Keratinocyte (primary cell): ENCODE results near the gene SCAPER. TPM values are rescaled to one million over a fixed set of nuclear protein-coding genes. Genes with fewer than 3 reads are reported as not detected.

Experiments
- DNase-seq: peaks from one replicate; pipeline ENCODE4 v3.0.0-alpha.2; 2011; ENCODE audit warnings: low read depth, missing footprints, low spot score
- FAIRE-seq: peaks from 2 replicates; lab custom pipeline; 2011; peaks lifted over from hg19 to GRCh38; lab: Jason Lieb, UNC
- H2AFZ ChIP-seq: 2 replicates; pipeline ENCODE4 v1.6.0; 2012; ENCODE audit warnings: low read length, control low read depth, inconsistent platforms; ENCODE audit not compliant: control insufficient read depth
- H3K27ac ChIP-seq: 2 replicates; pipeline ENCODE4 v1.5.1; 2011; ENCODE audit warnings: low read length; ENCODE audit not compliant: control insufficient read depth, insufficient read depth
- H3K27me3 ChIP-seq: 3 replicates; pipeline ENCODE4 v1.6.0; 2011; ENCODE audit warnings: low read length; ENCODE audit not compliant: control insufficient read depth, insufficient read depth; ENCODE audit errors: extremely low read depth
- H3K36me3 ChIP-seq, 2 experiments: 2 replicates in 1 of 2; 3 replicates in 1 of 2; pipeline ENCODE4 v1.5.1; 2011; ENCODE audit warnings: low read length in 2 of 2, mild to moderate bottlenecking in 1 of 2; ENCODE audit not compliant: control insufficient read depth in 2 of 2, insufficient read depth in 2 of 2; ENCODE audit errors: extremely low read depth in 1 of 2
- H3K4me1 ChIP-seq: 3 replicates; pipeline ENCODE4 v1.5.1; 2011; ENCODE audit warnings: low read length; ENCODE audit not compliant: control insufficient read depth, insufficient read depth; ENCODE audit errors: extremely low read depth
- H3K4me2 ChIP-seq: 3 replicates; pipeline ENCODE4 v1.6.0; 2011; ENCODE audit warnings: low read depth, low read length; ENCODE audit not compliant: control insufficient read depth, insufficient read depth; ENCODE audit errors: extremely low read depth
- H3K4me3 ChIP-seq, 3 experiments: fragments of 200-600 bp in 1 of 3; sonication (generic) in 1 of 3; 2 replicates in 2 of 3; 3 replicates in 1 of 3; pipeline ENCODE4 v1.5.1; 2011 to 2016; ENCODE audit warnings: low read length in 3 of 3, mild to moderate bottlenecking in 3 of 3, control low read depth in 2 of 3, inconsistent platforms in 1 of 3, low read depth in 1 of 3, mixed read lengths in 1 of 3, mixed run types in 1 of 3, moderate library complexity in 1 of 3; ENCODE audit not compliant: control insufficient read depth in 2 of 3, insufficient read depth in 2 of 3; ENCODE audit errors: extremely low read depth in 1 of 3
- H3K79me2 ChIP-seq: 2 replicates; pipeline ENCODE4 v1.6.0; 2012; ENCODE audit warnings: low read length; ENCODE audit not compliant: control insufficient read depth, insufficient read depth
- H3K9ac ChIP-seq: 3 replicates; pipeline ENCODE4 v1.6.0; 2011; ENCODE audit warnings: low read length; ENCODE audit not compliant: control insufficient read depth, insufficient read depth; ENCODE audit errors: extremely low read depth
- H3K9me1 ChIP-seq: 3 replicates; pipeline ENCODE4 v1.6.0; 2011; ENCODE audit warnings: low read length; ENCODE audit not compliant: control insufficient read depth, insufficient read depth; ENCODE audit errors: extremely low read depth
- H3K9me3 ChIP-seq: 2 replicates; pipeline ENCODE4 v1.5.1; 2012; ENCODE audit warnings: low read depth, low read length; ENCODE audit not compliant: control insufficient read depth
- H4K20me1 ChIP-seq: 3 replicates; pipeline ENCODE4 v1.6.0; 2011; ENCODE audit warnings: low read length; ENCODE audit not compliant: control insufficient read depth, insufficient read depth; ENCODE audit errors: extremely low read depth
- EZH2 ChIP-seq: IDR thresholded peaks from one replicate; pipeline ENCODE4 v1.6.1; 2012; ENCODE audit warnings: inconsistent platforms, mild to moderate bottlenecking, low read length, moderate library complexity
- dilution Hi-C: fragments of 300-500 bp; cut with MboI; formaldehyde crosslinking; loops from one replicate; pipeline ENCODE4 v1.7.0; 2020; ENCODE audit warnings: low sequenced_read_pairs; ENCODE audit not compliant: extremely low pct_ligation_motif_present
- polyA plus RNA-seq, 5 experiments: library from polyadenylated mRNA; depleted of rRNA in 3 of 5; stranded (reverse) in 3 of 5; stranded (forward) in 1 of 5; unstranded in 1 of 5; fragments of >200 nt; gene quantifications; 1 replicate in 1 of 5; 2 replicates in 3 of 5; 3 replicates in 1 of 5; pipeline versions ENCODE4 v1.2.1 to v1.2.3, GENCODE V29; 2011 to 2012; ENCODE audit warnings: missing spikeins in 2 of 5, low read depth in 1 of 5, low replicate concordance in 1 of 5
- TF ChIP-seq, protein P1 (sequence below), 3 experiments: IDR thresholded peaks in 1 of 3; conservative IDR thresholded peaks in 1 of 3; optimal IDR thresholded peaks in 1 of 3; 2 replicates in 2 of 3; 3 replicates in 1 of 3; pipeline versions ENCODE3 to v1.5.1; 2011; ENCODE audit warnings: low read length in 3 of 3, mild to moderate bottlenecking in 3 of 3, moderate library complexity in 2 of 3, control low read depth in 1 of 3, inconsistent platforms in 1 of 3; ENCODE audit not compliant: insufficient read depth in 2 of 3; ENCODE audit errors: extremely low read depth in 1 of 3

SCAPER gene
- polyA plus RNA-seq, 1 donor (not counting 4 experiments of a cell fraction or from before 2014, with no cell fraction given), result 5.2 TPM

- no peaks in the 10 kb centered on the region for H4K20me1 ChIP-seq
- no peaks in the 10 kb centered on the region for H3K9me1 ChIP-seq
- H3K36me3 ChIP-seq, result no peaks in the 10 kb centered on the region
- no peak for FAIRE-seq
- no peak overlapping the region for H2AFZ ChIP-seq
- no peak overlapping the region for H3K27ac ChIP-seq
- no peak overlapping the region for H3K9ac ChIP-seq
- DNase-seq, result no peak
- H3K27me3 ChIP-seq, result no peaks in the 10 kb centered on the region
- H3K79me2 ChIP-seq, result no peaks in the 10 kb centered on the region
- peaks cover under 1% of the 10 kb centered on the region for H3K4me1 ChIP-seq
- TF ChIP-seq, protein P1, sequence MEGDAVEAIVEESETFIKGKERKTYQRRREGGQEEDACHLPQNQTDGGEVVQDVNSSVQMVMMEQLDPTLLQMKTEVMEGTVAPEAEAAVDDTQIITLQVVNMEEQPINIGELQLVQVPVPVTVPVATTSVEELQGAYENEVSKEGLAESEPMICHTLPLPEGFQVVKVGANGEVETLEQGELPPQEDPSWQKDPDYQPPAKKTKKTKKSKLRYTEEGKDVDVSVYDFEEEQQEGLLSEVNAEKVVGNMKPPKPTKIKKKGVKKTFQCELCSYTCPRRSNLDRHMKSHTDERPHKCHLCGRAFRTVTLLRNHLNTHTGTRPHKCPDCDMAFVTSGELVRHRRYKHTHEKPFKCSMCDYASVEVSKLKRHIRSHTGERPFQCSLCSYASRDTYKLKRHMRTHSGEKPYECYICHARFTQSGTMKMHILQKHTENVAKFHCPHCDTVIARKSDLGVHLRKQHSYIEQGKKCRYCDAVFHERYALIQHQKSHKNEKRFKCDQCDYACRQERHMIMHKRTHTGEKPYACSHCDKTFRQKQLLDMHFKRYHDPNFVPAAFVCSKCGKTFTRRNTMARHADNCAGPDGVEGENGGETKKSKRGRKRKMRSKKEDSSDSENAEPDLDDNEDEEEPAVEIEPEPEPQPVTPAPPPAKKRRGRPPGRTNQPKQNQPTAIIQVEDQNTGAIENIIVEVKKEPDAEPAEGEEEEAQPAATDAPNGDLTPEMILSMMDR (optimal IDR thresholded peaks at IDR 0.05 in 1 of 3, IDR thresholded peaks at IDR 0.05 in 1 of 3, conservative IDR thresholded peaks at IDR 0.05 in 1 of 3; ENCODE audit: extremely low read depth in 1 of 3, insufficient read depth in 2 of 3, low read length in 3 of 3), result no peak
- TF ChIP-seq EZH2, result no peak
- H3K4me2 ChIP-seq, result no peak overlapping the region
- no peaks in the 10 kb centered on the region for H3K9me3 ChIP-seq
- H3K4me3 ChIP-seq, result no peak overlapping the region
- dilution Hi-C loops, result no loop called here
Observed at GRCh38 chr15:76517910-76518309, 387.2 kb downstream of the SCAPER start.

DNA sequence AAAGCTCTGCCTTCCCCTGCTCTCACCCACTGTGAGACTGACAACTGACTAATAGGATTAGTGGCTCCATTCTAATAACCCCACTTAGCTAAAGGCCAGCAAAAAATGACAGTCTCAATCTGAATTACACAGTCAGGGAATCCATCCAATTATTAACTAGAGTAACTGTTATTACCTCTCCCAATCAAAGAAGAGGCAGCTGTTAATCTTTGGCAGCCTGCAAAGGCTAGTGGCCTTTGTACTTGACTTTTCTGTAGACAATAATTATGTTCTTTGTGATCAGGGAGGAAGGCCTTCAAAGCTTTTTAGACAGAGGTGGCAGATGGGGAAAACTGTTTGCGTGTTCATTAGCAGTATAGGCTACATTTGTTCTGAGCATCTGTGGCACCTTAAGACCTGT lies 390.9 kb downstream of the SCAPER start:
- Histone ChIP-seq H3K4me2 (no peak overlapping the region), H3K36me3 (no peaks in the 10 kb centered on the region), H4K20me1 (no peaks in the 10 kb centered on the region), H3K4me3 (no peak overlapping the region), H3K27me3 (no peaks in the 10 kb centered on the region), H3K9ac (no peak overlapping the region), H3K9me3 (no peaks in the 10 kb centered on the region), H3K4me1 (peaks cover 3% of the 10 kb centered on the region), H3K9me1 (no peaks in the 10 kb centered on the region), H3K79me2 (no peaks in the 10 kb centered on the region), H2AFZ (no peak overlapping the region), H3K27ac (no peak overlapping the region)
- DNase-seq, result no peak
- TF ChIP-seq EZH2, result no peak
- TF ChIP-seq, protein P1 (optimal IDR thresholded peaks at IDR 0.05 in 1 of 3, IDR thresholded peaks at IDR 0.05 in 1 of 3, conservative IDR thresholded peaks at IDR 0.05 in 1 of 3; ENCODE audit: extremely low read depth in 1 of 3, insufficient read depth in 2 of 3, low read length in 3 of 3), result no peak
- dilution Hi-C loops, result no loop called here
- no peak for FAIRE-seq
